ENCODE results near the gene BAZ1B.

- TF ChIP-seq CTCF (IDR thresholded peaks at IDR 0.05) (no peak), POLR2A (IDR thresholded peaks at IDR 0.05) (no peak)
Measured at GRCh38 chr7:73443548-73444255, 78.4 kb downstream of the BAZ1B start.

All from body of pancreas (tissue), 4 donors.